Muscle of leg (tissue), 11 donors: ENCODE data around the gene GTF3C1. TPM values are rescaled to one million over a fixed set of nuclear protein-coding genes. Genes with fewer than 3 reads are reported as not detected.
A peak's percentile ranks its signal among the peaks of the same experiment; 100 is the strongest.

Source experiments
- DNase-seq: peaks from one replicate; pipeline ENCODE4 v3.0.0; 2013
- H3K27ac ChIP-seq: one replicate; pipeline ENCODE4 v1.5.1; 2013; ENCODE audit warnings: mild to moderate bottlenecking, low read length, control low read depth
- H3K27me3 ChIP-seq: one replicate; pipeline ENCODE4 v1.6.1; 2013; ENCODE audit warnings: low read length; ENCODE audit not compliant: control insufficient read depth, insufficient read depth
- H3K36me3 ChIP-seq: one replicate; pipeline ENCODE4 v1.6.1; 2013; ENCODE audit warnings: low read length; ENCODE audit not compliant: control insufficient read depth, insufficient read depth
- H3K4me1 ChIP-seq: one replicate; pipeline ENCODE4 v1.6.1; 2013; ENCODE audit warnings: low read length; ENCODE audit not compliant: control insufficient read depth, insufficient read depth
- H3K4me3 ChIP-seq: one replicate; pipeline ENCODE4 v1.5.1; 2013; ENCODE audit warnings: low read length, control low read depth
- H3K9me3 ChIP-seq: replicated peaks from 2 replicates; pipeline ENCODE4 v1.6.1; 2013; ENCODE audit warnings: low read depth, low read length; ENCODE audit not compliant: control insufficient read depth
- WGBS: methylation state at CpG from one replicate; pipeline ENCODE4 v1.1.5; 2013; ENCODE audit warnings: missing lambda C conversion rate; ENCODE audit not compliant: insufficient coverage; 5-methylcytosine and 5-hydroxymethylcytosine counted together
- polyA plus RNA-seq, 8 donors: library from polyadenylated mRNA; unstranded; fragments of 120-200 nt; gene quantifications; one replicate each; pipeline versions ENCODE4 v1.2.1 to v1.2.3, GENCODE V29; 2013; ENCODE audit warnings: inconsistent platforms in 1 of 8, low replicate concordance in 1 of 8; ENCODE audit not compliant: insufficient read length in 8 of 8, insufficient read depth in 1 of 8
- total RNA-seq: library from RNA; stranded (reverse); fragments of 120-200 nt; gene quantifications from one replicate; pipeline ENCODE4 v1.2.4, GENCODE V29; 2013

The GTF3C1 gene
- total and polyA plus RNA-seq, 9 donors: 40.7 to 72.0 (median 53.9) TPM

GRCh38 chr16:27495191-27495590 lies 54.5 kb downstream of the GTF3C1 start:
- Histone ChIP-seq H3K9me3 (no peaks in the 10 kb centered on the region), H3K27me3 (no peaks in the 10 kb centered on the region), H3K36me3 (peaks cover 86% of the 10 kb centered on the region), H3K4me3 (no peak overlapping the region), H3K27ac (no peak overlapping the region), H3K4me1 (peaks cover 6% of the 10 kb centered on the region)
- peak; percentile 57 for DNase-seq
- WGBS: 63% methylated on average over 5 of the region's 13 CpGs

- Histone ChIP-seq H3K27ac (no peak overlapping the region), H3K27me3 (no peaks in the 10 kb centered on the region), H3K4me1 (peaks cover 6% of the 10 kb centered on the region), H3K4me3 (no peak overlapping the region), H3K9me3 (no peaks in the 10 kb centered on the region), H3K36me3 (peaks cover 87% of the 10 kb centered on the region)
- 85% methylated on average over 4 of the region's 11 CpGs for WGBS
- no peak for DNase-seq
These were observed 57.1 kb downstream of the GTF3C1 start for GRCh38 chr16:27492588-27492979.

- Histone ChIP-seq H3K36me3 (peaks cover 87% of the 10 kb centered on the region), H3K27ac (no peak overlapping the region), H3K4me3 (no peak overlapping the region), H3K9me3 (no peaks in the 10 kb centered on the region), H3K27me3 (no peaks in the 10 kb centered on the region), H3K4me1 (peaks cover 6% of the 10 kb centered on the region)
- WGBS: 93% methylated on average over 11 of the region's 16 CpGs
- no peak for DNase-seq
These were observed 57.7 kb downstream of the GTF3C1 start for GRCh38 chr16:27491894-27492587.

GRCh38 chr16:27489906-27490305 lies 59.8 kb downstream of the GTF3C1 start:
- H3K36me3 ChIP-seq: peaks cover 90% of the 10 kb centered on the region
- H3K4me3 ChIP-seq: no peak overlapping the region
- no peak overlapping the region for H3K27ac ChIP-seq
- 94% methylated on average over 6 of the region's 7 CpGs for WGBS
- no peak for DNase-seq
- H3K4me1 ChIP-seq: no peaks in the 10 kb centered on the region
- no peaks in the 10 kb centered on the region for H3K9me3 ChIP-seq
- no peaks in the 10 kb centered on the region for H3K27me3 ChIP-seq

- Histone ChIP-seq H3K4me3 (no peak overlapping the region), H3K9me3 (no peaks in the 10 kb centered on the region), H3K4me1 (no peaks in the 10 kb centered on the region), H3K27me3 (no peaks in the 10 kb centered on the region), H3K36me3 (peaks cover 90% of the 10 kb centered on the region), H3K27ac (no peak overlapping the region)
- no peak for DNase-seq
- WGBS: 98% methylated on average over 21 of the region's 21 CpGs
These were observed 60.3 kb downstream of the GTF3C1 start for GRCh38 chr16:27489421-27489820.

GRCh38 chr16:27486760-27487159 lies 63.0 kb downstream of the GTF3C1 start:
- H3K4me3 ChIP-seq: no peak overlapping the region
- 100% methylated on average over 1 of the region's 3 CpGs for WGBS
- H3K27me3 ChIP-seq: no peaks in the 10 kb centered on the region

GRCh38 chr16:27486344-27486743 lies 63.4 kb downstream of the GTF3C1 start:
- Histone ChIP-seq H3K4me1 (peaks cover 10% of the 10 kb centered on the region), H3K27me3 (no peaks in the 10 kb centered on the region), H3K4me3 (no peak overlapping the region), H3K27ac (no peak overlapping the region), H3K9me3 (no peaks in the 10 kb centered on the region), H3K36me3 (peaks cover 97% of the 10 kb centered on the region)
- DNase-seq: no peak
- no CpG with 5 or more reads among the region's 8 CpGs for WGBS

More at GRCh38 chr16:27486760-27487159, 63.0 kb downstream of the GTF3C1 start:
- Histone ChIP-seq H3K9me3 (no peaks in the 10 kb centered on the region), H3K4me1 (peaks cover 10% of the 10 kb centered on the region), H3K27ac (no peak overlapping the region), H3K36me3 (peaks cover 97% of the 10 kb centered on the region)
- DNase-seq: no peak

- H3K27ac ChIP-seq: no peak overlapping the region
- H3K4me3 ChIP-seq: no peak overlapping the region
- no peak for DNase-seq
- peaks cover 99% of the 10 kb centered on the region for H3K36me3 ChIP-seq
- H3K9me3 ChIP-seq: no peaks in the 10 kb centered on the region
- no peaks in the 10 kb centered on the region for H3K27me3 ChIP-seq
- 87% methylated on average over 5 of the region's 11 CpGs for WGBS
- peaks cover 10% of the 10 kb centered on the region for H3K4me1 ChIP-seq
These were observed 63.9 kb downstream of the GTF3C1 start for GRCh38 chr16:27485811-27486210.

- Histone ChIP-seq H3K27ac (no peak overlapping the region), H3K4me1 (peaks cover 10% of the 10 kb centered on the region), H3K36me3 (peaks cover 99% of the 10 kb centered on the region), H3K9me3 (no peaks in the 10 kb centered on the region), H3K27me3 (no peaks in the 10 kb centered on the region), H3K4me3 (no peak overlapping the region)
- WGBS: 91% methylated on average over 9 of the region's 9 CpGs
- DNase-seq: no peak
These were observed 64.6 kb downstream of the GTF3C1 start for GRCh38 chr16:27485126-27485525.

- 100% methylated on average over 5 of the region's 5 CpGs for WGBS
- H3K4me1 ChIP-seq: peaks cover 10% of the 10 kb centered on the region
- no peak for DNase-seq
- H3K4me3 ChIP-seq: no peak overlapping the region
- peaks cover 89% of the 10 kb centered on the region for H3K36me3 ChIP-seq
- H3K9me3 ChIP-seq: no peaks in the 10 kb centered on the region
- no peak overlapping the region for H3K27ac ChIP-seq
- H3K27me3 ChIP-seq: no peaks in the 10 kb centered on the region
These were observed 66.1 kb downstream of the GTF3C1 start for GRCh38 chr16:27483624-27484023.

- Histone ChIP-seq H3K36me3 (peaks cover 89% of the 10 kb centered on the region), H3K4me3 (no peak overlapping the region), H3K27me3 (no peaks in the 10 kb centered on the region), H3K27ac (no peak overlapping the region), H3K4me1 (peaks cover 10% of the 10 kb centered on the region), H3K9me3 (no peaks in the 10 kb centered on the region)
- WGBS: 89% methylated on average over 4 of the region's 5 CpGs
- no peak for DNase-seq
These were observed 66.7 kb downstream of the GTF3C1 start for GRCh38 chr16:27483088-27483437.
